Activated CD4-positive, alpha-beta T cell treated with anti-CD3 and anti-CD28 coated beads, Interleukin-2, amount 50 U/mL, for 48 hours (primary cell): Measurements from ENCODE around the gene CNTN5.

Source experiments
- DNase-seq, 2 experiments: peaks; one replicate each; pipeline ENCODE4 v3.0.0-alpha.2; 2020

Gene CNTN5

GRCh38 chr11:100367892-100368291 is 1347.1 kb downstream of the CNTN5 start:
- no peak for DNase-seq

- DNase-seq: no peak
Measured at GRCh38 chr11:100383357-100383865, 1362.7 kb downstream of the CNTN5 start.

- DNase-seq: no peak
Measured at GRCh38 chr11:100396266-100396665, 1375.5 kb downstream of the CNTN5 start.

GRCh38 chr11:100397401-100397800 is 1376.7 kb downstream of the CNTN5 start:
- no peak for DNase-seq

GRCh38 chr11:100403816-100404215 is 1383.1 kb downstream of the CNTN5 start:
- no peak for DNase-seq

GRCh38 chr11:100404907-100405306 is 1384.2 kb downstream of the CNTN5 start:
- no peak for DNase-seq
